K562 (cell line): ENCODE results near the gene SLC6A1. TPM values are rescaled to one million over a fixed set of nuclear protein-coding genes. Genes with fewer than 3 reads are reported as not detected.
A peak's percentile ranks its signal among the peaks of the same experiment; 100 is the strongest.

Experiments
- ARID1B ChIP-seq: fragments of 450-650 bp; IDR thresholded peaks from 2 replicates; pipeline ENCODE4 v1.6.1; 2016; ENCODE audit warnings: antibody characterized with exemption, mild to moderate bottlenecking, inconsistent platforms
- C11orf30 ChIP-seq: fragments of 450-650 bp; IDR thresholded peaks from 2 replicates; pipeline ENCODE4 v1.6.1; 2016; ENCODE audit warnings: low read depth, mild to moderate bottlenecking
- CBFA2T2 ChIP-seq: fragments of 450-650 bp; conservative IDR thresholded peaks from 2 replicates; pipeline ENCODE4 v1.6.1; 2017; ENCODE audit warnings: mild to moderate bottlenecking
- CBFA2T3 ChIP-seq: fragments of 450-650 bp; IDR thresholded peaks from 2 replicates; pipeline ENCODE4 v1.6.1; 2017
- CBX3 ChIP-seq, 2 experiments: IDR thresholded peaks; 1 replicate in 1 of 2; 2 replicates in 1 of 2; pipeline ENCODE4 v1.6.1; 2012; ENCODE audit warnings: inconsistent platforms in 2 of 2, low read length in 2 of 2, borderline replicate concordance in 1 of 2, control low read depth in 1 of 2
- CEBPB ChIP-seq: fragments of 450-650 bp; IDR thresholded peaks from 2 replicates; pipeline ENCODE4 v1.6.1; 2016; ENCODE audit warnings: missing genetic modification characterization, missing compliant biosample characterization
- EWSR1 ChIP-seq: fragments of 450-650 bp; IDR thresholded peaks from 2 replicates; pipeline ENCODE4 v1.6.1; 2018; ENCODE audit warnings: borderline replicate concordance, mild to moderate bottlenecking, low read depth, moderate library complexity; ENCODE audit not compliant: partially characterized antibody
- NFE2 ChIP-seq: IDR thresholded peaks from 2 replicates; pipeline ENCODE4 v1.6.1; 2014; ENCODE audit warnings: antibody characterized with exemption, low read depth
- NRF1 ChIP-seq, 2 experiments: fragments of 450-650 bp; IDR thresholded peaks in 1 of 2; conservative IDR thresholded peaks in 1 of 2; 2 replicates each; pipeline ENCODE4 v1.6.1; 2014; ENCODE audit warnings: mild to moderate bottlenecking in 2 of 2
- PRMT5 ChIP-seq: sonication (generic); formaldehyde crosslinking; IDR thresholded peaks from 2 replicates; pipeline ENCODE4 v1.5.0; 2020; ENCODE audit warnings: missing genetic modification reagents
- SREBF1 ChIP-seq: fragments of 150-350 bp; IDR thresholded peaks from 2 replicates; pipeline ENCODE4 v1.6.1; 2014; ENCODE audit warnings: antibody characterized with exemption, low read depth, low read length, borderline replicate concordance
- SRSF7 ChIP-seq: fragments of 200-400 bp; formaldehyde crosslinking; optimal IDR thresholded peaks from 2 replicates; pipeline ENCODE3; 2017; ENCODE audit warnings: mild to moderate bottlenecking, low read depth, low read length
- ZNF316 ChIP-seq: fragments of 450-650 bp; IDR thresholded peaks from 2 replicates; pipeline ENCODE4 v1.6.1; 2016
- ZNF408 ChIP-seq: fragments of 250-450 bp; sonication (Bioruptor Pico); IDR thresholded peaks from 2 replicates; pipeline ENCODE4 v1.4.0; 2020; ENCODE audit warnings: low read depth, mild to moderate bottlenecking, moderate library complexity
- ZNF444 ChIP-seq: fragments of 250-450 bp; sonication (Bioruptor Pico); IDR thresholded peaks from 2 replicates; pipeline ENCODE4 v1.4.0; 2020; ENCODE audit warnings: mild to moderate bottlenecking, moderate library complexity
- ZNF507 ChIP-seq: conservative IDR thresholded peaks from 2 replicates; pipeline ENCODE4 v1.6.1; 2017; ENCODE audit warnings: missing genetic modification characterization, missing compliant biosample characterization
- polyA plus RNA-seq, 8 experiments: library from polyadenylated mRNA; depleted of rRNA in 4 of 8; stranded (reverse) in 5 of 8; unstranded in 3 of 8; fragments of >200 nt; fragmentation: Nextera tagmentation in 2 of 8; fragmentation: Illumina TruSeq in 1 of 8; extraction: Ambion mirVana in 2 of 8; extraction: Trizol in 1 of 8; gene quantifications; 2 replicates each; pipeline versions ENCODE4 v1.2.1 to v1.2.3, GENCODE V29; 2011 to 2014; ENCODE audit warnings: inconsistent platforms in 1 of 8, missing spikeins in 1 of 8
- total RNA-seq, 7 experiments: library from RNA; depleted of rRNA in 6 of 7; stranded (reverse); fragments of >200 nt in 6 of 7; fragmentation: Illumina TruSeq in 2 of 7; extraction: Trizol in 2 of 7; gene quantifications; 2 replicates each; pipeline versions ENCODE4 v1.2.1 to v1.2.3, GENCODE V29; 2011 to 2021; ENCODE audit warnings: low replicate concordance in 1 of 7
- TF ChIP-seq, protein P1 (sequence below): fragments of 450-650 bp; IDR thresholded peaks from 2 replicates; pipeline ENCODE4 v1.7.0; 2016; ENCODE audit warnings: borderline replicate concordance
- TF ChIP-seq, protein P2 (sequence below): sonication (generic); formaldehyde crosslinking; IDR thresholded peaks from 2 replicates; pipeline ENCODE4 v1.8.0; 2023; ENCODE audit warnings: mild to moderate bottlenecking, missing genetic modification reagents
- TF ChIP-seq, protein P3 (sequence below): sonication (generic); formaldehyde crosslinking; IDR thresholded peaks from 2 replicates; pipeline ENCODE4 v1.8.0; 2022; ENCODE audit warnings: mild to moderate bottlenecking, missing genetic modification reagents

SLC6A1 gene
- total and polyA plus RNA-seq, 9 of the 15 experiments (the other 6 are each of a cell fraction or from before 2014, with no cell fraction given), result not detected

DNA sequence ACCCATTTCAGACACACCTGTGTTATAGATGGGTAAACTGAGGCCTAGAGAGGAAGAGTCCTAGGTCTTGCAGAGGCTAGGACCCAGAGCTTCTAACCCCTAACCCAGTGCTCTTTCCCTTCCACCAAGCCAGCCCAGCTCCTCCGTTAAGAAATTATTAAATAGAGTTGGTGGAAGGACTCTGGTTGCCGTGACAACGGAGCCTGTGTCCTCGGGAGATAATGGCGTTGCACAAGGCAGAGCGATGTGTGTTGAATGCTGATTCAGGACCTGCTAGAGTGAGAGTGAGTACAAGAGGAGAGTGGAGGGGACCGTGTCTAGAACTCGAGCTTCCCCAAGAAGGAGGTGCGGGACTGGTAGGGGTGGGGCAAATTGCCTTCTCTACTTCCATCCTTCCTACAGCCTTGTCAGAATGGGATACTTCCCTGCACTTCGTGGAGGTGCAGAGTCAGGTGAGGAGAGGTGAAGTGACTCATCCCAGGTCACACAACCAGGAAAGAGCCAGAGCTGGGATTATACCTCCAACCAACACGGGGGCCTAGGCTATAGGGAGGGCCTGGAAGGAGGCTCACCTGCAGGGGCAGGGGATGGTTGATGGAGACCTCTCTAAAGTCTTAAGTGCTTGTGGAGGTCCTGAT is 8.6 kb downstream of the SLC6A1 start (continued):
- TF ChIP-seq C11orf30 (peak; percentile 56; the same call in 1 of the 2 replicates), ZNF444 (CRISPR knock-in tag) (no peak), NRF1 (conservative IDR thresholded peaks at IDR 0.05 in 1 of 2, IDR thresholded peaks at IDR 0.05 in 1 of 2) (no peak), SRSF7 (no peak), ZNF316 (peak; percentile 43; the same call in 1 of the 2 replicates), SREBF1 (no peak), CBFA2T2 (peak; percentile 21; the same call in 1 of the 2 replicates), NFE2 (0 out of 2 replicates have a peak, but pooled peaks have one; percentile 19), ARID1B (peak; percentile 63), ZNF507 (tag) (no peak), CBFA2T3 (peak; percentile 66), ZNF408 (no peak), CBX3 (IDR thresholded peaks at IDR 0.05; ENCODE audit: borderline replicate concordance in 1 of 2, low read length in 2 of 2) (no peak), EWSR1 (no peak), PRMT5 (CRISPR knock-in tag) (no peak), CEBPB (tag) (peak; percentile 92)
- TF ChIP-seq, protein P1, sequence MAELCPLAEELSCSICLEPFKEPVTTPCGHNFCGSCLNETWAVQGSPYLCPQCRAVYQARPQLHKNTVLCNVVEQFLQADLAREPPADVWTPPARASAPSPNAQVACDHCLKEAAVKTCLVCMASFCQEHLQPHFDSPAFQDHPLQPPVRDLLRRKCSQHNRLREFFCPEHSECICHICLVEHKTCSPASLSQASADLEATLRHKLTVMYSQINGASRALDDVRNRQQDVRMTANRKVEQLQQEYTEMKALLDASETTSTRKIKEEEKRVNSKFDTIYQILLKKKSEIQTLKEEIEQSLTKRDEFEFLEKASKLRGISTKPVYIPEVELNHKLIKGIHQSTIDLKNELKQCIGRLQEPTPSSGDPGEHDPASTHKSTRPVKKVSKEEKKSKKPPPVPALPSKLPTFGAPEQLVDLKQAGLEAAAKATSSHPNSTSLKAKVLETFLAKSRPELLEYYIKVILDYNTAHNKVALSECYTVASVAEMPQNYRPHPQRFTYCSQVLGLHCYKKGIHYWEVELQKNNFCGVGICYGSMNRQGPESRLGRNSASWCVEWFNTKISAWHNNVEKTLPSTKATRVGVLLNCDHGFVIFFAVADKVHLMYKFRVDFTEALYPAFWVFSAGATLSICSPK, result no peak
- TF ChIP-seq, protein P2, sequence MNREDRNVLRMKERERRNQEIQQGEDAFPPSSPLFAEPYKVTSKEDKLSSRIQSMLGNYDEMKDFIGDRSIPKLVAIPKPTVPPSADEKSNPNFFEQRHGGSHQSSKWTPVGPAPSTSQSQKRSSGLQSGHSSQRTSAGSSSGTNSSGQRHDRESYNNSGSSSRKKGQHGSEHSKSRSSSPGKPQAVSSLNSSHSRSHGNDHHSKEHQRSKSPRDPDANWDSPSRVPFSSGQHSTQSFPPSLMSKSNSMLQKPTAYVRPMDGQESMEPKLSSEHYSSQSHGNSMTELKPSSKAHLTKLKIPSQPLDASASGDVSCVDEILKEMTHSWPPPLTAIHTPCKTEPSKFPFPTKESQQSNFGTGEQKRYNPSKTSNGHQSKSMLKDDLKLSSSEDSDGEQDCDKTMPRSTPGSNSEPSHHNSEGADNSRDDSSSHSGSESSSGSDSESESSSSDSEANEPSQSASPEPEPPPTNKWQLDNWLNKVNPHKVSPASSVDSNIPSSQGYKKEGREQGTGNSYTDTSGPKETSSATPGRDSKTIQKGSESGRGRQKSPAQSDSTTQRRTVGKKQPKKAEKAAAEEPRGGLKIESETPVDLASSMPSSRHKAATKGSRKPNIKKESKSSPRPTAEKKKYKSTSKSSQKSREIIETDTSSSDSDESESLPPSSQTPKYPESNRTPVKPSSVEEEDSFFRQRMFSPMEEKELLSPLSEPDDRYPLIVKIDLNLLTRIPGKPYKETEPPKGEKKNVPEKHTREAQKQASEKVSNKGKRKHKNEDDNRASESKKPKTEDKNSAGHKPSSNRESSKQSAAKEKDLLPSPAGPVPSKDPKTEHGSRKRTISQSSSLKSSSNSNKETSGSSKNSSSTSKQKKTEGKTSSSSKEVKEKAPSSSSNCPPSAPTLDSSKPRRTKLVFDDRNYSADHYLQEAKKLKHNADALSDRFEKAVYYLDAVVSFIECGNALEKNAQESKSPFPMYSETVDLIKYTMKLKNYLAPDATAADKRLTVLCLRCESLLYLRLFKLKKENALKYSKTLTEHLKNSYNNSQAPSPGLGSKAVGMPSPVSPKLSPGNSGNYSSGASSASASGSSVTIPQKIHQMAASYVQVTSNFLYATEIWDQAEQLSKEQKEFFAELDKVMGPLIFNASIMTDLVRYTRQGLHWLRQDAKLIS (CRISPR knock-in tag), result no peak
- TF ChIP-seq, protein P3, sequence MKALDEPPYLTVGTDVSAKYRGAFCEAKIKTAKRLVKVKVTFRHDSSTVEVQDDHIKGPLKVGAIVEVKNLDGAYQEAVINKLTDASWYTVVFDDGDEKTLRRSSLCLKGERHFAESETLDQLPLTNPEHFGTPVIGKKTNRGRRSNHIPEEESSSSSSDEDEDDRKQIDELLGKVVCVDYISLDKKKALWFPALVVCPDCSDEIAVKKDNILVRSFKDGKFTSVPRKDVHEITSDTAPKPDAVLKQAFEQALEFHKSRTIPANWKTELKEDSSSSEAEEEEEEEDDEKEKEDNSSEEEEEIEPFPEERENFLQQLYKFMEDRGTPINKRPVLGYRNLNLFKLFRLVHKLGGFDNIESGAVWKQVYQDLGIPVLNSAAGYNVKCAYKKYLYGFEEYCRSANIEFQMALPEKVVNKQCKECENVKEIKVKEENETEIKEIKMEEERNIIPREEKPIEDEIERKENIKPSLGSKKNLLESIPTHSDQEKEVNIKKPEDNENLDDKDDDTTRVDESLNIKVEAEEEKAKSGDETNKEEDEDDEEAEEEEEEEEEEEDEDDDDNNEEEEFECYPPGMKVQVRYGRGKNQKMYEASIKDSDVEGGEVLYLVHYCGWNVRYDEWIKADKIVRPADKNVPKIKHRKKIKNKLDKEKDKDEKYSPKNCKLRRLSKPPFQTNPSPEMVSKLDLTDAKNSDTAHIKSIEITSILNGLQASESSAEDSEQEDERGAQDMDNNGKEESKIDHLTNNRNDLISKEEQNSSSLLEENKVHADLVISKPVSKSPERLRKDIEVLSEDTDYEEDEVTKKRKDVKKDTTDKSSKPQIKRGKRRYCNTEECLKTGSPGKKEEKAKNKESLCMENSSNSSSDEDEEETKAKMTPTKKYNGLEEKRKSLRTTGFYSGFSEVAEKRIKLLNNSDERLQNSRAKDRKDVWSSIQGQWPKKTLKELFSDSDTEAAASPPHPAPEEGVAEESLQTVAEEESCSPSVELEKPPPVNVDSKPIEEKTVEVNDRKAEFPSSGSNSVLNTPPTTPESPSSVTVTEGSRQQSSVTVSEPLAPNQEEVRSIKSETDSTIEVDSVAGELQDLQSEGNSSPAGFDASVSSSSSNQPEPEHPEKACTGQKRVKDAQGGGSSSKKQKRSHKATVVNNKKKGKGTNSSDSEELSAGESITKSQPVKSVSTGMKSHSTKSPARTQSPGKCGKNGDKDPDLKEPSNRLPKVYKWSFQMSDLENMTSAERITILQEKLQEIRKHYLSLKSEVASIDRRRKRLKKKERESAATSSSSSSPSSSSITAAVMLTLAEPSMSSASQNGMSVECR (CRISPR knock-in tag), result no peak
